GM12873 (cell line): ENCODE measurements around the gene AIFM1.

ENCODE experiments used
- TF ChIP-seq, protein P1 (sequence below): IDR thresholded peaks from 2 replicates; pipeline ENCODE4 v1.5.1; 2012; ENCODE audit warnings: low read depth, mild to moderate bottlenecking, moderate library complexity, low read length, control low read depth; ENCODE audit not compliant: insufficient read depth; ENCODE audit errors: missing control alignments

Gene AIFM1

DNA sequence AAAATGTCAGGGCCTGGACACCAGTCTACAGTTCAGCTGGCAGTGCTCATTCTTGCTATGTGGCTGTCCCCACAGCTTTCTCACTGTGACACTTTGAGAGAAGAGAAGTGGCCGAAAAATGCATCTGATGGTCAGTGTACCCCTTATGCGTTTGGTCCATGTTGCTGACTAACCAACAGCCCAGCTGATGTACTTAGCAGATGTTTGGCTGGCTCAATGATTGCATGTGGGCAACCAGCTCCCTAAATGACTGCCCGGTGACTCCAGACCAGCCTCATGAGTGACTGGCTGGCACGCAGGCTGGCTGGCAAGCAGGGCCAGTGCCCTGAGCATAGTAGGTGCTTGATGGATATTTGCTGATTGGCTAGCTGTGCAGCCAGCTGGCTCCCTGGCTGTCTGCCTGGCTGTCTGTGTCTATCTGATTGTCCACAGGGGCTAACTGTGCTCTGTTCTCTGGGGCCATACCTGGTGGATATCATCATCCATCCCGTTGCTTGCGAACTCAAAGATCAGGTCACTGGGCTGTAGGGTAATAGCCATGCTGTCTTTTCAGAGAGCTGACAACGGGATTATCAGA, 84.8 kb downstream of the AIFM1 start:
- TF ChIP-seq, protein P1, sequence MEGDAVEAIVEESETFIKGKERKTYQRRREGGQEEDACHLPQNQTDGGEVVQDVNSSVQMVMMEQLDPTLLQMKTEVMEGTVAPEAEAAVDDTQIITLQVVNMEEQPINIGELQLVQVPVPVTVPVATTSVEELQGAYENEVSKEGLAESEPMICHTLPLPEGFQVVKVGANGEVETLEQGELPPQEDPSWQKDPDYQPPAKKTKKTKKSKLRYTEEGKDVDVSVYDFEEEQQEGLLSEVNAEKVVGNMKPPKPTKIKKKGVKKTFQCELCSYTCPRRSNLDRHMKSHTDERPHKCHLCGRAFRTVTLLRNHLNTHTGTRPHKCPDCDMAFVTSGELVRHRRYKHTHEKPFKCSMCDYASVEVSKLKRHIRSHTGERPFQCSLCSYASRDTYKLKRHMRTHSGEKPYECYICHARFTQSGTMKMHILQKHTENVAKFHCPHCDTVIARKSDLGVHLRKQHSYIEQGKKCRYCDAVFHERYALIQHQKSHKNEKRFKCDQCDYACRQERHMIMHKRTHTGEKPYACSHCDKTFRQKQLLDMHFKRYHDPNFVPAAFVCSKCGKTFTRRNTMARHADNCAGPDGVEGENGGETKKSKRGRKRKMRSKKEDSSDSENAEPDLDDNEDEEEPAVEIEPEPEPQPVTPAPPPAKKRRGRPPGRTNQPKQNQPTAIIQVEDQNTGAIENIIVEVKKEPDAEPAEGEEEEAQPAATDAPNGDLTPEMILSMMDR = no peak

DNA sequence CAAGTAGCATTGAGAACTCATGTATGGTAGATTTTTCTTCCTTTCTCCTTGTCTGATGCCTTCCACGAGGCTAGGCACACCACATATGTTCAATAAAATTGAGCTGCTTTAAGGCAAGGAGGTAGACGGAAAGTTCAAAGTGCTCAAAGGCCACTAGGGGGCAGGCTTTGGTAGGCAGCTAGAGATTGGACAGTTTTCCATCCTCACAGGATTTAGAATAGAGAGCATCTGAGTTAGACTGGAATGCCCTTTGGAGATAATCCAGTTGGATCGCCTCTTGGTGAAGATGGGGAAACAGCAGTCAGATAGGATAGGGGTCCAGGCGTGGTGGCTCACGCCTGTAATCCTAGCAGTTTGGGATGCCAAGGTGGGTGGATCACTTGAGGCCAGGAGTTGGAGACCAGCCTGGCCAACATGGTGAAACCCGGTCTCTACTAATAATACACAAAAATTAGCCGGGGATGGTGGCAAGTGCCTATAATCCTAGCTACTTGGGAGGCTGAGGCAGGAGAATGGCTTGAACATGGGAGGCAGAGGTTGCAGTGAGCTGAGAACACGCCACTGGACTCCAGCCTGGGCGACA, 85.7 kb downstream of the AIFM1 start:
- TF ChIP-seq, protein P1 = peak; percentile 83
